OCI-LY3 (cell line): Measurements from ENCODE around the gene MGAT4A.

ENCODE experiments used
- H2AFZ ChIP-seq: fragments of 200-600, 300-600 bp; shearing (Covaris generic); 2 replicates; pipeline ENCODE4 v1.6.0; 2014; ENCODE audit warnings: antibody characterized with exemption, low read depth, low read length
- H3K27ac ChIP-seq: fragments of 200-600, 300-600 bp; sonication (generic); 2 replicates; pipeline ENCODE4 v1.5.1; 2014; ENCODE audit warnings: mild to moderate bottlenecking, low read length, moderate library complexity, mixed read lengths
- H3K27me3 ChIP-seq: fragments of 200-600, 300-600 bp; sonication (generic); 2 replicates; pipeline ENCODE4 v1.6.1; 2014; ENCODE audit warnings: low read depth, low read length, mixed read lengths
- H3K36me3 ChIP-seq: fragments of 200-600, 300-600 bp; sonication (generic); replicated peaks from 2 replicates; pipeline ENCODE3; 2014; ENCODE audit warnings: low read depth, low read length, mixed read lengths
- H3K4me1 ChIP-seq: fragments of 300-600, 200-600 bp; sonication (generic); 2 replicates; pipeline ENCODE4 v1.6.1; 2014; ENCODE audit warnings: low read length, mixed read lengths
- H3K4me2 ChIP-seq: fragments of 200-600, 300-600 bp; sonication (generic); 2 replicates; pipeline ENCODE4 v1.6.1; 2014; ENCODE audit warnings: low read length, mixed read lengths
- H3K4me3 ChIP-seq: fragments of 300-600, 200-600 bp; sonication (generic); 2 replicates; pipeline ENCODE4 v1.5.1; 2014; ENCODE audit warnings: antibody characterized with exemption, mild to moderate bottlenecking, low read length, moderate library complexity
- H3K79me2 ChIP-seq: fragments of 300-600, 200-600 bp; shearing (Covaris generic); 2 replicates; pipeline ENCODE4 v1.6.1; 2014; ENCODE audit warnings: mild to moderate bottlenecking, low read length, mixed read lengths
- H3K9ac ChIP-seq: fragments of 300-600, 200-600 bp; shearing (Covaris generic); 2 replicates; pipeline ENCODE4 v1.6.0; 2014; ENCODE audit warnings: mild to moderate bottlenecking, low read length, moderate library complexity
- H3K9me3 ChIP-seq: fragments of 200-600, 300-600 bp; shearing (Covaris generic); 2 replicates; pipeline ENCODE4 v1.6.1; 2014; ENCODE audit warnings: low read length, mixed read lengths; ENCODE audit not compliant: insufficient read depth
- H4K20me1 ChIP-seq: fragments of 200-600, 300-600 bp; sonication (generic); 2 replicates; pipeline ENCODE4 v1.6.1; 2016; ENCODE audit warnings: low read length, mixed read lengths; ENCODE audit not compliant: insufficient read depth
- CTCF ChIP-seq: fragments of 200-600, 300-600 bp; sonication (generic); IDR thresholded peaks from 2 replicates; pipeline ENCODE4 v1.5.1; 2014; ENCODE audit warnings: antibody characterized with exemption, low read length, low read depth
- EZH2phosphoT487 ChIP-seq: fragments of 200-600 bp; shearing (Covaris generic); IDR thresholded peaks from 2 replicates; pipeline ENCODE4 v1.6.1; 2018; ENCODE audit warnings: antibody characterized with exemption, mixed run types, low read depth

MGAT4A gene

GRCh38 chr2:98769784-98770183 is 38.9 kb upstream of the MGAT4A start:
- TF ChIP-seq CTCF (no peak), EZH2phosphoT487 (no peak)
- H3K9ac ChIP-seq: no peak overlapping the region
- no peaks in the 10 kb centered on the region for H3K9me3 ChIP-seq
- peaks cover 10% of the 10 kb centered on the region for H3K4me1 ChIP-seq
- H3K27ac ChIP-seq: no peak overlapping the region
- no peak overlapping the region for H3K4me2 ChIP-seq
- no peaks in the 10 kb centered on the region for H3K27me3 ChIP-seq
- H3K79me2 ChIP-seq: no peaks in the 10 kb centered on the region
- no peak overlapping the region for H3K4me3 ChIP-seq
- no peaks in the 10 kb centered on the region for H3K36me3 ChIP-seq
- H2AFZ ChIP-seq: no peak overlapping the region
- no peaks in the 10 kb centered on the region for H4K20me1 ChIP-seq

- Histone ChIP-seq H2AFZ (no peak overlapping the region), H3K9me3 (no peaks in the 10 kb centered on the region), H3K27ac (no peak overlapping the region), H3K4me3 (no peak overlapping the region), H3K4me1 (peaks cover 16% of the 10 kb centered on the region), H3K27me3 (peaks cover 4% of the 10 kb centered on the region; the same call in 1 of the 2 replicates), H3K36me3 (no peaks in the 10 kb centered on the region), H4K20me1 (no peaks in the 10 kb centered on the region), H3K79me2 (no peaks in the 10 kb centered on the region), H3K4me2 (no peak overlapping the region), H3K9ac (no peak overlapping the region)
- TF ChIP-seq CTCF: no peak
- no peak for TF ChIP-seq EZH2phosphoT487
Observed at GRCh38 chr2:98769114-98769476, 38.2 kb upstream of the MGAT4A start.

GRCh38 chr2:98768384-98769113 is 37.6 kb upstream of the MGAT4A start:
- Histone ChIP-seq H4K20me1 (no peaks in the 10 kb centered on the region), H3K4me1 (peaks cover 16% of the 10 kb centered on the region), H3K4me3 (no peak overlapping the region), H3K27ac (no peak overlapping the region), H3K4me2 (no peak overlapping the region), H3K27me3 (peaks cover 4% of the 10 kb centered on the region; the same call in 1 of the 2 replicates), H3K36me3 (no peaks in the 10 kb centered on the region), H3K9me3 (no peaks in the 10 kb centered on the region), H3K79me2 (no peaks in the 10 kb centered on the region), H3K9ac (no peak overlapping the region), H2AFZ (no peak overlapping the region)
- TF ChIP-seq CTCF: no peak
- TF ChIP-seq EZH2phosphoT487: no peak

DNA sequence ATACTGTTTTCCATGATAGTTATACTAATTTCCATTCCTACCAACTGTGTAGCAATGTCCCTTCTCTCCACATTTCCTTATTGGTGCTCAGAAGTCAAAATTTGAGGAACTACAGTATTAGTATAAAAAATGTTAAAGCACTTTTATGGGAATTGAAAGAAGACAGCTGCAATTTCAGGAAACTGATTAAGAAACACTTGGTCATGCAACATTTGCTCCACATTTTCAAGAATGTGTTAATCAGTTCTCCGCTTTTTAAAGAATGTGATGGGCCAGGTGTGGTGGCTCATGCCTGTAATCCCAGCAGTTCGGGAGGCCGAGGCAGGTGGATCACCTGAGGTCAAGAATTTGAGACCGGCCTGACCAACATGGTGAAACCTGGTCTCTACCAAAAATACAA is 33.6 kb upstream of the MGAT4A start:
- no peak for TF ChIP-seq EZH2phosphoT487
- TF ChIP-seq CTCF: no peak
- Histone ChIP-seq H3K36me3 (no peaks in the 10 kb centered on the region), H3K4me3 (no peak overlapping the region), H3K27ac (no peak overlapping the region), H3K9ac (no peak overlapping the region), H4K20me1 (no peaks in the 10 kb centered on the region), H3K4me2 (no peak overlapping the region), H3K9me3 (no peaks in the 10 kb centered on the region), H3K79me2 (no peaks in the 10 kb centered on the region), H2AFZ (no peak overlapping the region), H3K27me3 (peaks cover 22% of the 10 kb centered on the region), H3K4me1 (peaks cover 14% of the 10 kb centered on the region)
